NCI-H1048 (cell line): ENCODE measurements around the gene ASCL5.

Source experiments
- DNase-seq: peaks from one replicate; lab custom pipeline; 2025; lab: John Stamatoyannopoulos, UW

ASCL5 gene

DNA sequence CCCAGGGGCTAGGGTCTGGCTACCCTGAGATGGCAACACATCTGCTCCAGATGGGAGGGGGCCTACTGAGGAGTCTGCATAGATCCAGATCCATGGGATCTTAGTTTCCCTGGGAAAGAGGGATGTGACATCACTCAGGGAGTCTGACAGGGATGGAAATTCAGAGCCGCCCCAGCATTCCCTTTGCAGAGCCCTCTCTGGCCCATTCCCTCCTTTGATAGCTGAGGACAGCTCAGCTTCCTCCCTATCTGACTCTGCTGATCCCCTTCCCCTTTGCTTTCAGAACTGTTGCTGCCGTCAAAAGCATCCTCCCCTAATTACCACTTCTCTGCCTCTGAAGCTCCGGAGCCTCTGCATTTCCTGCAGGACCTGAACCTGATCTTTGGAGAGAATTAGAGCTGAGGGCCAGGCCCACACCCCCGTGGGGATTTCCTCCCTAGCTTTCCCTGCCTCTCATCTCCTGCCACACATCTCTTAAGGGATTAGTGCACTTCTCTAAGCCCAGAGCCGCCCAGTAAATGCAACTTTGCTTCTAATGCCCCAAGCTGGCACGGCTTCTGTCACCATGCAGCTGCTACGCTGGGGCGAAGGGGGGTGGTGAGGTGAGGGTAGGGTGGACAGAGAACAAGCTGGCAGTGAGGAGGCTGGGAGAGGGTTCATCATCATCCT is 9.5 kb upstream of the ASCL5 start:
- no peak for DNase-seq

GRCh38 chr1:201134405-201134804 is 7.4 kb upstream of the ASCL5 start:
- no peak for DNase-seq

DNA sequence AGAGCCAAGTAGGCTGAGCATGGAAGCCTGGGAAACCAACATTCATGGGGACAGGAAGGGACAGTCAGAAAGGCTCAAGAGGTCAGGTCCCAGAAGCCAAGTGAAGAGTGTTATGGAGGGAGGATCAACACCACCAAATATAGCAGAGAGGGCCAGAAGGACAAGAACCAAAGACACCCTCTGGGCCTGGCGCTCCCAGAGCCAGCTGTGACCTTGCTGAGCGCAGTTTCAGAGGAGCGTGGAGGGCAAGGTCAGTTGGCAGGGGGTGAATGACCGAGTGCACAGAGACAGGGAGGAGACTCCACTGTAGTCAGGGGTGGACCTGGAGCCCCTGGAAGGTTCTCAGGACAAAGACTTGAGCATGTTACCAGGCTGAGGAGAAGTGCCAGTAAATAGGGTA is 4.4 kb upstream of the ASCL5 start:
- DNase-seq = no peak

DNA sequence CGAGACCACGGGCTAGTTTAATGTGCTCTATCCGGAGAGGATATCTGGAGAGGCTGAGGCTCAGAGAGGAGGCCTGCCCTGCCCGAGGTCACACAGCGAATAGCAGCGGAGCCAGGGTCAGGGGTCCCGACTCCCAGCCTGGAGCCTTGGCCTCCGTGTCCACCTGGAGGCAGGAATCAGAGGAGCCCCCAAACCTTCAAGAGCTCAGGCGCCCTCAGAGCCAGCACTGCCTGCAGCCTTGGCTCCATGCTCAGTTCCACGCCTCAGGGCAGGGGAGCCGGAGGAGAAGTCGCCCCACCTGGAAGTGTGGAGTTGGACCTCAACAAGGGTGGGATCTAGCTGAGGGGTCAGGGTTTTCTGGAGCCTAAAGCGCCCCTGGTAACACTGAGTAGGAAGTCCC is 2.0 kb upstream of the ASCL5 start:
- DNase-seq = no peak

DNA sequence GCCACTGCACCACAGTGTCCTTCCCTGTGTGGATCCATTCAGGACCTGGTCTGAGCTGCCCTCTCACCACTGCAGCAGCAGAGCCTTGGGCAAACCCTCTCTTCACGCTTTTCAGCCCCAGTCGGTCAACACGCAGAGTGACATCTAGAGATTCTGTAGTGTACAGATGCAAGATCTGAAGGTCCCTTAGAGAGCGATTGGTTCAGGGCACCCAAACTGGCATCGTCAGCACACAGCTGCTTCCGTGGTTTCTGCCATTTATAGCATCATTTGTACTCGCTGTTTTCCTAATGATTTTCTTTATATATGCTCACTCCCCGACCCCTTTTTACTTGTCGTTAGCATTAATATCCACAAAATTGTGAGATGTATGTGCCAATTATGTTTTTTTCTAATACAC is 1.5 kb upstream of the ASCL5 start:
- no peak for DNase-seq

DNA sequence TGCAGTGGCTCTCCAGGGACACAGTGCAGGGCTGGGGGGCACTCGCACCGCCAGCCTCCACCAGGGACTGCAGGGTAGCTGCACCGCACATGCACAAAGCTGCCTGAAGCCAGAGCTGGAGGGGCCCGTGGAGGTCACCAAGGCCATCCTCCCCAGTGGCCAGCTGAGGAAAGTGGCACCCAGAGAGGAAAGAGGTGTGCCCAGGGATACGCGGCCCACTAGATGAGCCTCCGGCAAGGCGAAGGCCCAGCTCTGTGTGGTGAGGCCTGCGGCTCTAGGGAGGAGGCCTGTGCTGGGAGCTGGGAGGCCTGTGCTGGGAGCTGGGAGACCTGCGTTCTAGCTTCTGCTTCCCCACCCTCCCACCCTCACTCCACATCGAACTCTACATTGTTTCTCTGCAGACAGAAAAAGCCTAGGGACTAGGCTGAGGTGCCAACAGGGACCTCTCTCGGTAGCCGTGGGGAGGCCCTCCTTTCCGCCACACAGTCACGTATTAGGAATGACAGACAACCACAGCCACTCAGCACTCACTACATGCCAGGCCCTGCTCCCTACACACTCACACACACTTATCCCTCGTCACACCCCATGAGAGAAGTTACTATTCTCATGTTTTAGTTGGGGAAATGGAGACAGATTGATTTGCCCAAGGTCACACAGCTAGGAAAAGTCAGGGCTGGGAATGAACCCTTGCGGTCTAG is 921 bp upstream of the ASCL5 start:
- DNase-seq = no peak

DNA sequence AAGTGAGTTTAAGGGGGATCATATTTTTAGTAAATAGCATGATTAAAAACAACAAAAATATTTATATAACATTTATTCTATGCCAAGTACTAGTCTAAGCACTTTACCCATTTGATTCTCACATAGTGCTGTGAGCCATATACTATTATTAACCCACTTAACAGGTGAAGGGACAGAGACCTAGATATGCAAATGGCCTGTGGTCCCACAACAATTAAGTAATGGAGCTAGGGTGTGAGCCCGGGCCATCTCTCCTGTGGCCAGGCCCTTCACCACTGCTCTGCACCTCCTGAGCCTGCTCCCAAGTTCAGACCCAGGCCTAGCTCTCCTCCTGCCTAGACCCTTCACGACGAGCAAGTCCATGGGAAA is 537 bp downstream of the ASCL5 start:
- DNase-seq = no peak

GRCh38 chr1:201125800-201126199 is 1.2 kb downstream of the ASCL5 start:
- no peak for DNase-seq

GRCh38 chr1:201125019-201125418 is 2.0 kb downstream of the ASCL5 start:
- no peak for DNase-seq

GRCh38 chr1:201123866-201124265 is 3.1 kb downstream of the ASCL5 start:
- DNase-seq = no peak

DNA sequence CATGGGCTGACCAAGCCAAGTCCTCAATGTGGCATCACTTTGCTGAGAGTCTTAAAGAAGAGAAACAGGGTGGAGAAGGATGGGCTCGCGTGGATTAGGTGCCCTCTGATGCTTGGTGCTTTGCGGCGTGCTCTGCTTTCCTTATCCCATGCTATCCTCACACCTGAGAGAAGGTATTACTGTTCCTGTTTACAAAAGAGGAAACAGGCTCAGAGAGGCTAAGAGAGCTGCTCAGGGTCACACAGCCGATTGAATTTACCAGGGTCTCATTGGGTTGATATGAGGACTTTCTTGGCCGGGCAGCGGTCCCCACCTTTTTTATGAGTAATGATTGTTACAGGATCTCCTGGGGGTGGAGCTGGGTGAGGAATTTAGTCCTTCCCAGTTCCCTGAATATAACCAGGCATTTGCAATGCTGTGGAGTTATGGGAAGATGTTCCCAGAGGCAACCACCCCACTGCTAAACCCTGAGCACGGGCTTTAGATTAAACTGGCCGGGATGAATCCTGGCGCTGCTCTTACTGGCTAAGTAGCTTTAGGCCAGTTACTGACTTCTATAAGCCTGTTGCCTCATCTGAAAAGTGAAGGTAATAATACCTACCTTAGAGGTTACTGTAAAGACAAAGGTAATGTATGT is 4.5 kb downstream of the ASCL5 start:
- DNase-seq = no peak

- no peak for DNase-seq
Observed at GRCh38 chr1:201119206-201120197, 7.5 kb downstream of the ASCL5 start.

GRCh38 chr1:201116091-201116490 is 10.9 kb downstream of the ASCL5 start:
- no peak for DNase-seq

GRCh38 chr1:201115390-201115937 is 11.5 kb downstream of the ASCL5 start:
- DNase-seq = no peak

- DNase-seq = peak; percentile 91
Observed at GRCh38 chr1:201114245-201115131, 12.5 kb downstream of the ASCL5 start.

DNA sequence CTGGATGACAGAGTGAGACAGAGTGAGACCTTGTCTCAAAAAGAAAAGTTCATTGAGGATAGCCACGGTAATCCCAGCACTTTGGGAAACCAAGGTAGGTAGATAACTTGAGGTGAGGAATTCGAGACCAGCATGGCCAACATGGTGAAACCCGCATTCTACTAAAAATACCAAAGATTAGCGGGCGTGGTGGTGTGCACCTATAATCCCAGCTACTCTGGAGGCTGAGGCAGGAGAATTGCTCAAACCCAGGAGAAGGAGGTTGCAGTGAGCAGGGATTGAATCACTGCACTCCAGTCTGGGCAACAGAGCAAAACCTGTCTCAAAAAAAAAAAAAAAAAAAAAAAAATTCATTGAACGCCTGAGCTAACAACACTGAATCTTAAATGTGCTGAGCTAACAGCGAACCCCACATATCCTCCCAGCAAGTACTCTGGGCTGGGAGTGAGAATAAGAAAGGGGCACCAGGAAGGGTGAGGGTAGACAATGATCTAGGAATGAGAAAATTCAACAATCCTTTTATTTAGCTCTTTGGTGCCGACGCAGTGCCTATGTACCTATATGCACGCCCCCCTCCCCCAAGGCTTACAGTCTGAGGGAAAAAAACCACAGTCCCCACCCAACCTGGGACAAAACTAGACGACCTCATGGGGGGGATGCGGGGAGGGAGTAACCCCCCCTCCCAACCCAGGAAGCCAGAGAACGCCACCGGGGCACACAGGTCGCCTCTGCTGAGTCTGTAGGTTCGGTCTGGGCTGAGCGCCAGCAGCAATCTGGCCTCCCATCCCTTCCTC is 13.3 kb downstream of the ASCL5 start:
- no peak for DNase-seq

DNA sequence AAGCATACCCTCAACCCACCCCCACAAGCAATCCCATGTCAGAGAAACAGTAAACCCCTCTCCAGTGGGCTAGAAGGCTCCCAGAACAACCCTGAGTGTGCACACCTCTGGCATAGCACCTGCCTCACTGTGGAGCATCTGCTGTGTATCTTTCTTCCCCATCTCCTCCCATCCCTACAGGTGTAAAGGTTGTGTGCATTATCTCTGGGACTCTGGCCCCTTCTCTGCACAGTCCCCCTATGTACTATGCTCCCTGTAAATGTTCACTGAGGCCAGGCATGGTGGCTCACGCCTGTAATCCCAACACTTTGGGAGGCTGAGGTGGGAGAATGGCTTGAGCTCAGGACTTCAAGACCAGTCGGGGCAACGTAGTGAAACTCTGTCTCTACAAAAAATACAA is 14.1 kb downstream of the ASCL5 start:
- DNase-seq = no peak

GRCh38 chr1:201112173-201112731 is 14.7 kb downstream of the ASCL5 start, which contains the start of gene CACNA1S:
TSS of gene CACNA1S (minus strand) at chr1:201112426. CDS start at chr1:201112339, 87 bp downstream.
- no peak for DNase-seq

DNA sequence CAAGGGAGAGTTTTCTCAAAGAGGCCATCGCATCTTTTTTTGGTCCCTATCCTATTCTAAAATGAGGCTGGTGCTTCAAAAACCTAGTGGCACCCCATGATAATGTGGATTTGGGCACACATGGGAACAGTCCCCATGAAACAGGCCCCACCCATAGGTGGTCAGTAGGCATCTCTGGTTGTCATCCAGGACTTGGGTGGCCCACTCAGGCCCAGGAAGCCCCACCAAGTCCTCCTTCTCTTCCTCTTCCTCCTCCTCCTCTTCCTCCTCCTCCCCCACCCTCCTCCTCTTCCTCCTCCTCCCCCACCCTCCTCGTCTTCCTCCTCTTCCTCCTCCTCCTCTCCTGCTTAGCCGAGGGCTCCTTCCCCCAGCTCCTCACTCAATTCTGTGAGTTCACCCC is 15.3 kb downstream of the ASCL5 start:
- no peak for DNase-seq

DNA sequence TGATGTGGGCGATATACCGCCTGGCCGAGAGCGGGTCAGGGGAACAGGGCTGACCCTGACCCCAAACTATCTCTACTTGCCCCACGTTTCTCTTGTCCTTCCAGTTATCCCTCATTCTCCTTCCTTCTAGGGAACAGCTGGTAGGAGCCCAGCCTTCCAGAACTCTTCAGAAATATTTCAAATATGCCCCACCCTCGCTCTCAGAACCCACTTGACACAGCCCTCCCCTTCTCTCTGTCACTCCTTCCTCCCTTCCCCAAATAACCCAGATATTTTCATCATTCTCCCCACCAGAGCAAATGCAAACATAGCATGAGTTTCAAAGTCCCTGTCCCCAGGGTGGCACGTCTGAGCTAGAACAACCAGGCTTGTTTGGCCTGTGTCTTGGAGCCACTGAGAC is 15.8 kb downstream of the ASCL5 start:
- DNase-seq = no peak
